Measurements from ENCODE around the gene MAPKBP1. TPM values are rescaled to one million over a fixed set of nuclear protein-coding genes. Genes with fewer than 3 reads are reported as not detected.

Gene MAPKBP1
- polyA plus RNA-seq, 2 of the 4 experiments (the other 2 are of a cell fraction), result 2.5 to 6.1 TPM

DNA sequence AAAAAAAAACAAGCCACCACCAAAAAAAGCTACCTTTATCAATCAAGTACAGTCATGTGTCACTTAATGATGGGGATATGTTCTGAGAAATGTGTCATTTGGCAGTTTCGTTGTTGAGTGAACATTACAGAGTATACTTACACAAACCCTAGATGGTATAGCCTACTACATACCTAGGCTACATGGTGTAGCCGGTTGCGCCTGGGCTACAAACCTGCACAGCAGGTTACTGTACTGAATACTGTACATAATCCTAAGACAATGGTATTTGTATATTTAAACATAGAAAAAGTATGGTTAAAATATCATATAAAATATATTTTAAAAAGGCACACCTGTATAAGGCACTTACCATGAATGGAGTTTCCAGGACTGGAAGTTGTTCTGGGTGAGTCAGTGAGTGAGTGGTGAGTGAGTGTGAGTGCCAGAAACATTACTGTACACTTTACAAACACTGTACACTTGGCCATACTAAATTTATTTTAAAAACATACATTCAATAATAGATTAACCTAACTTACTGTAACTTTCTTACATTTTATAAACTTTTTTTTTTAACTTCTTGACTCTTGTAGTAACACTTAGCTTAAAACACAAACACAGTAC lies 27.7 kb downstream of the MAPKBP1 start:
- Histone ChIP-seq H3K4me3 (no peak overlapping the region), H3K9me3 (no peaks in the 10 kb centered on the region), H3K4me2 (no peak overlapping the region), H3K4me1 (no peaks in the 10 kb centered on the region), H3K27ac (no peak overlapping the region)
- no peak for FAIRE-seq
- ATAC-seq, result no peak
- TF ChIP-seq TP53 (CRISPR knock-in tag; IDR thresholded peaks at IDR 0.05) (no peak), HOXB13 (CRISPR knock-in tag; IDR thresholded peaks at IDR 0.05; ENCODE audit: low read depth) (no peak), JUN (IDR thresholded peaks at IDR 0.05) (no peak), CHD4 (IDR thresholded peaks at IDR 0.05; ENCODE audit: borderline replicate concordance) (no peak), EP300 (IDR thresholded peaks at IDR 0.05) (no peak)
- WGBS (ENCODE audit: missing lambda C conversion rate), result 89% methylated on average over 3 of the region's 3 CpGs
- CTCF ChIA-PET, result interaction anchor here (0.6 to 2.5 kb wide), 4 partner anchors 10 to 244 kb away, joined by 3 to 10 read pairs (median 7); no protein-coding TSS in a partner anchor
- no peak for DNase-seq (ENCODE audit: low read depth in 1 of 2, low spot score in 1 of 2)
- POLR2A ChIA-PET, result no interaction called here

DNA sequence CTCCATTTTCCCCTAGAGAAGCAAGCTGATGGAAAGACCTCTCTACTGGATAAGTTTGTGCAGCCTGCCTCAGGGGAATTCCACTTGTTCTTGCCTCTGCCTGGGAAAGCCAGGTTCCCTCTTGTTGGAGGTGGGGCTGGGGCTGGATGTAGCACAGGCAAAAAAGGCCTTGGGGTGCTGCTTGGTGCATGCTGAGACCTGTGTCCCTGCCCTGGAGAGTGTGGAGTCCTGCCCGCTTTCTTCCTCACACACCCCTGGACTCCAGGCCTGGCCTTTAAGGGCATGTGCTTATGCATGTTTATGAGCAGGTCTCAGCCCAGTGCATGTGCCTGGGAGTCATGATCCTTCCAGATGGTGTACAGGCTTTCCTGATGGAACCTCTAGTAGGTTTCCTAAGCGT lies 30.1 kb downstream of the MAPKBP1 start:
- Histone ChIP-seq H3K4me2 (no peak overlapping the region), H3K9me3 (no peaks in the 10 kb centered on the region), H3K4me1 (no peaks in the 10 kb centered on the region), H3K27ac (no peak overlapping the region), H3K4me3 (no peak overlapping the region)
- DNase-seq (ENCODE audit: low read depth in 1 of 2, low spot score in 1 of 2) (no peak), FAIRE-seq (no peak), ATAC-seq (no peak)
- TF ChIP-seq POLR2AphosphoS2 (conservative IDR thresholded peaks at IDR 0.05; ENCODE audit: low read length) (no peak), NPAS2 (CRISPR knock-in tag; IDR thresholded peaks at IDR 0.05; ENCODE audit: borderline replicate concordance) (no peak), MAFK (IDR thresholded peaks at IDR 0.05; ENCODE audit: partially characterized antibody) (no peak)
- TF ChIP-seq, protein P1, sequence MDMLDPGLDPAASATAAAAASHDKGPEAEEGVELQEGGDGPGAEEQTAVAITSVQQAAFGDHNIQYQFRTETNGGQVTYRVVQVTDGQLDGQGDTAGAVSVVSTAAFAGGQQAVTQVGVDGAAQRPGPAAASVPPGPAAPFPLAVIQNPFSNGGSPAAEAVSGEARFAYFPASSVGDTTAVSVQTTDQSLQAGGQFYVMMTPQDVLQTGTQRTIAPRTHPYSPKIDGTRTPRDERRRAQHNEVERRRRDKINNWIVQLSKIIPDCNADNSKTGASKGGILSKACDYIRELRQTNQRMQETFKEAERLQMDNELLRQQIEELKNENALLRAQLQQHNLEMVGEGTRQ (IDR thresholded peaks at IDR 0.05), result no peak
- CTCF ChIA-PET, result interaction anchor here (1.4 to 1.6 kb wide), 2 partner anchors 12 to 113 kb away, joined by 4 read pairs; no protein-coding TSS in a partner anchor
- 90% methylated on average over 2 of the region's 2 CpGs for WGBS (ENCODE audit: missing lambda C conversion rate)
- POLR2A ChIA-PET, result no interaction called here

DNA sequence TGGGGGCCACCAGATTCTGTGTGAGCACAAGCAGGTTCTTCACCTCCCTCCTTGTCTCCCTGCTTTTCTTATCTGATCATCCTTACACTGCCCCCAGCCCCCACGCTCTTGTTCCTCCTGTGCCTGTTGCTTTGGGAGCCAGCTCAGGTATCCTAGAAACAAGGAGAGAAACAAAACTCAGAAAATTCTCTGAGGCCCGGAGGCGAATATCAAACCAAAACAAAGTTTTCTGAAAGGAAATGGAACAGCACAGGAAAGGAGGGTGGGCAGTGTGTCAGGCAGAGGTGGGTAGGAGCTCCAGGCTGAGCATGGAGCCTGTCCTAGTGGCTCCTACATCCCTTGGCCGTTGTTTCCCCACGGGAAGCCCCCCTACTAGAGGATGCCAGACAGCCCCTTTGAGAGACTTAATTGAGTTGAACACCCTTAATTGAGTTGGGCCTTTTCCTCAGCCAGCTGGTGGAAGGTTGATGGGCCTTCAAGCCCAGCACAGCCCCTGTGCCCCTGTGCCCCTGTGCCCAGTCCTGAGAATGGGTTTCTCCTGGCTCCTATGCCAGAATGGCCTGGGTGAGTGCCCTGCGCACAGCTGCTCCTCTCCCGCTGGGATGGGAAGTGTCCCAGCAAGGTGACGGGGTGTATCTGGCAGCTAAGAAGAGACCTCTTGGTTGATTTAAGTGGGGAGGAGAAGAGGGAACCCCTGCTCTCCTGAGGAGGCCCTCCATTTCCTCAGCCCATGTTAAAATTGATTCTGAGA lies 30.8 kb downstream of the MAPKBP1 start:
- WGBS (ENCODE audit: missing lambda C conversion rate), result 87% methylated on average over 8 of the region's 8 CpGs
- DNase-seq (ENCODE audit: low read depth in 1 of 2, low spot score in 1 of 2) (no peak), FAIRE-seq (no peak), ATAC-seq (no peak)
- H3K27ac ChIP-seq, result no peak overlapping the region
- POLR2A ChIA-PET, result no interaction called here
- H3K4me1 ChIP-seq, result no peaks in the 10 kb centered on the region
- no peaks in the 10 kb centered on the region for H3K9me3 ChIP-seq
- no peak for TF ChIP-seq HOXB5 (CRISPR knock-in tag; IDR thresholded peaks at IDR 0.05)
- TF ChIP-seq KDM5A (IDR thresholded peaks at IDR 0.05), result no peak
- TF ChIP-seq BHLHE40 (IDR thresholded peaks at IDR 0.05; ENCODE audit: low read depth, low read length), result no peak
- no peak for TF ChIP-seq FOSL2 (IDR thresholded peaks at IDR 0.05)
- TF ChIP-seq FOSL2 (CRISPR knock-in tag; IDR thresholded peaks at IDR 0.05), result no peak
- H3K4me3 ChIP-seq, result no peak overlapping the region
- H3K4me2 ChIP-seq, result no peak overlapping the region
- CTCF ChIA-PET, result interaction anchor here (0.7 to 2.0 kb wide), 6 partner anchors 12 to 339 kb away, joined by 3 to 6 read pairs (median 4); partner anchors contain the start of gene MAPKBP1

DNA sequence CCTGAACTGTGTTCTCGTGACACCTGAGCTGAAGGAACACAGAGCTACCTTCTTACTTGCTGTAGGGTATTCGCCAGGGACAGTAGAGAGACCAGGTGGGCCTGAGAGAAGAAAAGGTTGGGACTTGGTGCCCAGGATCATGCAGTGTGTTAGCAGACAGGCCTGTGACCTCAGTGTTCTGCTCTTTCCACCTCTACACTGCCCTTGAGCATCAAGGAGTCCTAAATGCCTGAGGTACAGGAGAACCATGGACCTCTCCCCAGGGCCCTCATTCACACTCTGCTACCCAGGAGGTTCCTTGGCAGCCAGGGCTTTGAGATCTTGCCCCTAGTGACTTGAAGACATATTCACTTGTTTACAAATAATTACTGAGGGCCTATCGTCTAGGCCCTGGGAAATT lies 31.4 kb downstream of the MAPKBP1 start:
- DNase-seq (ENCODE audit: low read depth in 1 of 2, low spot score in 1 of 2), result no peak
- no peak overlapping the region for H3K4me2 ChIP-seq
- TF ChIP-seq POLR2A (IDR thresholded peaks at IDR 0.05; ENCODE audit: low read length) (no peak), CBX8 (IDR thresholded peaks at IDR 0.05) (no peak), RFX5 (IDR thresholded peaks at IDR 0.05) (no peak), HDAC2 (IDR thresholded peaks at IDR 0.05) (no peak)
- no peak overlapping the region for H3K27ac ChIP-seq
- POLR2A ChIA-PET, result no interaction called here
- H3K4me1 ChIP-seq, result no peaks in the 10 kb centered on the region
- no peak for FAIRE-seq
- ATAC-seq, result no peak
- H3K4me3 ChIP-seq, result no peak overlapping the region
- 90% methylated on average over 3 of the region's 3 CpGs for WGBS (ENCODE audit: missing lambda C conversion rate)
- CTCF ChIA-PET, result interaction anchor here (0.7 to 2.0 kb wide), 5 partner anchors 16 to 340 kb away, joined by 3 to 6 read pairs (median 4); partner anchors contain the start of gene MAPKBP1
- no peaks in the 10 kb centered on the region for H3K9me3 ChIP-seq

All from A549 (cell line).